Parathyroid adenoma (tissue), 2 donors: ENCODE measurements around the gene JPH3.
"Not testable (repeated sequence)": the region's sequence is repeated elsewhere in the genome, so short reads cannot be mapped to it uniquely, and the experiment has no call there.

Experiments used
- H2AFZ ChIP-seq: fragments of 300-600 bp; sonication (generic); one replicate; pipeline ENCODE4 v1.7.0; 2017; ENCODE audit warnings: antibody characterized with exemption, mild to moderate bottlenecking
- H3K27ac ChIP-seq: fragments of 300-600 bp; sonication (generic); one replicate; pipeline ENCODE4 v1.7.0; 2017
- H3K27me3 ChIP-seq: fragments of 300-600 bp; sonication (generic); one replicate; pipeline ENCODE4 v1.7.0; 2017; ENCODE audit warnings: low read length; ENCODE audit not compliant: control insufficient read depth, insufficient read depth
- H3K36me3 ChIP-seq: fragments of 300-600 bp; sonication (generic); one replicate; pipeline ENCODE4 v1.7.0; 2017; ENCODE audit warnings: low read length; ENCODE audit not compliant: control insufficient read depth, insufficient read depth
- H3K4me1 ChIP-seq: fragments of 300-600 bp; sonication (generic); one replicate; pipeline ENCODE4 v1.7.0; 2017; ENCODE audit warnings: control low read depth
- H3K4me2 ChIP-seq: fragments of 300-600 bp; sonication (generic); one replicate; pipeline ENCODE4 v1.7.0; 2017; ENCODE audit warnings: low read length
- H3K4me3 ChIP-seq: fragments of 300-600 bp; sonication (generic); one replicate; pipeline ENCODE4 v1.7.0; 2017; ENCODE audit warnings: low read depth, low read length
- H3K79me2 ChIP-seq: fragments of 300-600 bp; sonication (generic); one replicate; pipeline ENCODE4 v1.7.0; 2017; ENCODE audit warnings: control low read depth
- H3K9ac ChIP-seq: fragments of 300-600 bp; sonication (generic); one replicate; pipeline ENCODE4 v1.7.0; 2017; ENCODE audit warnings: mild to moderate bottlenecking
- H3K9me3 ChIP-seq: fragments of 300-600 bp; sonication (generic); one replicate; pipeline ENCODE4 v1.7.0; 2017; ENCODE audit warnings: low read length; ENCODE audit not compliant: control insufficient read depth
- TF ChIP-seq, protein P1 (sequence below): fragments of 300-600 bp; sonication (generic); IDR thresholded peaks from one replicate; pipeline ENCODE4 v1.7.0; 2017; ENCODE audit warnings: antibody characterized with exemption, mild to moderate bottlenecking
- donor health status: primary hyperparathyroidism.

Gene JPH3

GRCh38 chr16:87723226-87723623 lies 120.9 kb downstream of the JPH3 start:
- TF ChIP-seq, protein P1, sequence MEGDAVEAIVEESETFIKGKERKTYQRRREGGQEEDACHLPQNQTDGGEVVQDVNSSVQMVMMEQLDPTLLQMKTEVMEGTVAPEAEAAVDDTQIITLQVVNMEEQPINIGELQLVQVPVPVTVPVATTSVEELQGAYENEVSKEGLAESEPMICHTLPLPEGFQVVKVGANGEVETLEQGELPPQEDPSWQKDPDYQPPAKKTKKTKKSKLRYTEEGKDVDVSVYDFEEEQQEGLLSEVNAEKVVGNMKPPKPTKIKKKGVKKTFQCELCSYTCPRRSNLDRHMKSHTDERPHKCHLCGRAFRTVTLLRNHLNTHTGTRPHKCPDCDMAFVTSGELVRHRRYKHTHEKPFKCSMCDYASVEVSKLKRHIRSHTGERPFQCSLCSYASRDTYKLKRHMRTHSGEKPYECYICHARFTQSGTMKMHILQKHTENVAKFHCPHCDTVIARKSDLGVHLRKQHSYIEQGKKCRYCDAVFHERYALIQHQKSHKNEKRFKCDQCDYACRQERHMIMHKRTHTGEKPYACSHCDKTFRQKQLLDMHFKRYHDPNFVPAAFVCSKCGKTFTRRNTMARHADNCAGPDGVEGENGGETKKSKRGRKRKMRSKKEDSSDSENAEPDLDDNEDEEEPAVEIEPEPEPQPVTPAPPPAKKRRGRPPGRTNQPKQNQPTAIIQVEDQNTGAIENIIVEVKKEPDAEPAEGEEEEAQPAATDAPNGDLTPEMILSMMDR = no peak
- H3K4me3 ChIP-seq = no peak overlapping the region
- H3K9me3 ChIP-seq = no peaks in the 10 kb centered on the region
- no peak overlapping the region for H3K4me2 ChIP-seq
- no peak overlapping the region for H3K9ac ChIP-seq
- peaks cover 9% of the 10 kb centered on the region for H3K79me2 ChIP-seq
- H3K36me3 ChIP-seq = no peaks in the 10 kb centered on the region
- H3K27ac ChIP-seq = no peak overlapping the region
- H3K4me1 ChIP-seq = no peaks in the 10 kb centered on the region
- no peak overlapping the region for H2AFZ ChIP-seq
- H3K27me3 ChIP-seq = no peaks in the 10 kb centered on the region

DNA sequence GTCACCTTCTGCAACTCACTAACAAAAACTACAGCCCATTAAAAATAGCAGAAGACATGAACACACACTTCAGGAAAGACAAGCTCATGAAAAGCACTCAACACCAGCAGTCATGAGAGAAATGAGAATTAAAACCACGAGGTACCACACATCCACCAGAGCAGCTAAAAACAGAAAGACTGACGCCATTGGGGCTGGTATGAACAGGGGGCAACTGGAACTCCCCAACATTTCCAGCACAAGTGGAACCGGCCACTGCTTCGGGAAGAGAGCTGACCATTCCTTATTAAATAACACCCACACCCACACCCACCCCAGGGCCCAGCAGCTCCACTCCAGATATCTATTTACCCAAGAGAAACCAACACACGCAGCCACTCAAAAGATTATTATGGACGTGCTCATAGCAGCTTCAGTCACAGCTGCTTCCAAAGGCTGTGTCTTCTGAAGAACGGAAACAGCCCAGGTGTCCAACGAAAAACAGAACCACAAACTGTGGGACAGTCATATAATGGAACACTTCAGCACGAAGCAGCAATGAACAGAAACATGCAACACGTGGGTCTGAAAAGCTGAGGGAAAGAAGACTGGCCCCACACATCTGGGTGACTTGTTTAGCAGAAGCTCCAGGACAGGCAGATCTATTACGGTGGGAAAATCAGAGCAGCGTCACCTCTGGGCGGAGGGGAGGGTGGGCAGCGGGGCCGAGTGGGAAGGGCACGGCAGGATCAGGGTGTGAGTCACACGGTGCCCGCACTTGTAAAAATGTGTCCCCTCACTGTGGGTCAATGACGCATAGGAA lies 122.4 kb downstream of the JPH3 start:
- H3K4me1 ChIP-seq = no peaks in the 10 kb centered on the region
- no peaks in the 10 kb centered on the region for H3K36me3 ChIP-seq
- no peak overlapping the region for H3K4me3 ChIP-seq
- TF ChIP-seq, protein P1 = no peak
- no peak overlapping the region for H2AFZ ChIP-seq
- no peak overlapping the region for H3K4me2 ChIP-seq
- peaks cover 9% of the 10 kb centered on the region for H3K79me2 ChIP-seq
- H3K9ac ChIP-seq = no peak overlapping the region
- no peak overlapping the region for H3K27ac ChIP-seq
- H3K9me3 ChIP-seq = no peaks in the 10 kb centered on the region
- no peaks in the 10 kb centered on the region for H3K27me3 ChIP-seq

GRCh38 chr16:87725596-87726235 lies 123.4 kb downstream of the JPH3 start:
- Histone ChIP-seq H3K4me1 (no peaks in the 10 kb centered on the region), H3K79me2 (peaks cover 4% of the 10 kb centered on the region), H3K9ac (no peak overlapping the region), H3K27me3 (no peaks in the 10 kb centered on the region), H3K4me2 (no peak overlapping the region), H3K4me3 (no peak overlapping the region), H3K27ac (no peak overlapping the region), H3K9me3 (no peaks in the 10 kb centered on the region), H2AFZ (no peak overlapping the region), H3K36me3 (no peaks in the 10 kb centered on the region)
- TF ChIP-seq, protein P1 = no peak

GRCh38 chr16:87726577-87726976 lies 124.3 kb downstream of the JPH3 start:
- H3K4me2 ChIP-seq, H3K4me1 ChIP-seq, H3K9ac ChIP-seq, H3K4me3 ChIP-seq, H2AFZ ChIP-seq, H3K36me3 ChIP-seq, H3K79me2 ChIP-seq, H3K27ac ChIP-seq, H3K9me3 ChIP-seq, H3K27me3 ChIP-seq: not testable (repeated sequence)

- H3K9ac ChIP-seq = no peak overlapping the region
- H3K4me3 ChIP-seq = no peak overlapping the region
- H3K4me1 ChIP-seq = no peaks in the 10 kb centered on the region
- no peaks in the 10 kb centered on the region for H3K9me3 ChIP-seq
- TF ChIP-seq, protein P1 = no peak
- H3K27ac ChIP-seq = no peak overlapping the region
- H2AFZ ChIP-seq = no peak overlapping the region
- H3K27me3 ChIP-seq = no peaks in the 10 kb centered on the region
- H3K36me3 ChIP-seq = no peaks in the 10 kb centered on the region
- H3K4me2 ChIP-seq = no peak overlapping the region
- peaks cover 3% of the 10 kb centered on the region for H3K79me2 ChIP-seq
Measured at GRCh38 chr16:87727346-87727745, 125.0 kb downstream of the JPH3 start.
